Heart left ventricle (tissue), 16 donors: Measurements from ENCODE around the gene SORCS2. TPM values are rescaled to one million over a fixed set of nuclear protein-coding genes. Genes with fewer than 3 reads are reported as not detected.

Experiments used
- ATAC-seq, 4 donors: fragments of 200-7000 bp; cut with Tn5 transposase; one replicate each; pipeline ENCODE4 v1.9.1; 2020 to 2022; ENCODE audit warnings: moderate library complexity in 4 of 4, mild to moderate bottlenecking in 3 of 4, moderate number of reproducible peaks in 1 of 4
- DNase-seq, 5 donors: peaks; one replicate each; pipeline ENCODE4 v3.0.0-alpha.2; 2020
- H3K27ac ChIP-seq, 12 donors: fragments of 200-600 bp; sonication (generic) in 4 of 12; one replicate each; pipeline versions ENCODE4 v1.5.0 to v1.8.0; 2016 to 2022; ENCODE audit warnings: mild to moderate bottlenecking in 2 of 12
- H3K27me3 ChIP-seq, 9 donors: fragments of 200-600 bp; sonication (generic) in 2 of 9; one replicate each; pipeline versions ENCODE4 v1.5.1 to v1.8.0; 2016 to 2022; ENCODE audit warnings: mild to moderate bottlenecking in 3 of 9
- H3K36me3 ChIP-seq, 9 donors: fragments of 200-600 bp; sonication (generic) in 2 of 9; one replicate each; pipeline versions ENCODE4 v1.5.0 to v1.8.0; 2018 to 2022; ENCODE audit warnings: mild to moderate bottlenecking in 2 of 9
- H3K4me1 ChIP-seq, 12 donors: fragments of 200-600 bp; sonication (generic) in 4 of 12; one replicate each; pipeline versions ENCODE4 v1.5.0 to v1.8.0; 2016 to 2022; ENCODE audit warnings: mild to moderate bottlenecking in 3 of 12
- H3K4me3 ChIP-seq, 12 donors: fragments of 200-600 bp; sonication (generic) in 4 of 12; one replicate each; pipeline versions ENCODE4 v1.5.0 to v1.8.0; 2017 to 2022; ENCODE audit warnings: mild to moderate bottlenecking in 9 of 12, moderate library complexity in 4 of 12
- H3K9me3 ChIP-seq, 12 donors: fragments of 200-600 bp; sonication (generic) in 4 of 12; one replicate each; pipeline versions ENCODE4 v1.5.0 to v1.8.0; 2016 to 2022; ENCODE audit warnings: mild to moderate bottlenecking in 1 of 12
- POLR2A ChIP-seq, 2 donors: fragments of 450-650 bp; IDR thresholded peaks; one replicate each; pipeline ENCODE4 v1.6.1; 2017; ENCODE audit warnings: antibody characterized with exemption in 2 of 2, mild to moderate bottlenecking in 2 of 2, moderate library complexity in 2 of 2
- WGBS, 4 donors: extraction: QIAGEN DNeasy Blood & Tissue Kit in 2 of 4; methylation state at CpG; one replicate each; pipeline versions ENCODE4 v1.1.5 to v1.1.7; 2013 to 2018; 5-methylcytosine and 5-hydroxymethylcytosine counted together
- intact Hi-C, 10 donors: fragments of 100-400 bp; cut with DNase I; formaldehyde crosslinking; loops; one replicate each; pipeline versions ENCODE4 v1.11.1 to v1.14.2; 2022
- polyA plus RNA-seq, 2 donors: library from polyadenylated mRNA; stranded (reverse); fragments of 200-250 nt; gene quantifications; one replicate each; pipeline ENCODE4 v1.2.3, GENCODE V29; 2013
- total RNA-seq, 9 donors: library from RNA; depleted of rRNA in 2 of 9; stranded (reverse); fragments of >200 nt in 2 of 9; fragmentation: NEBNext Ultra II Directional in 3 of 9; extraction: Animal tissue kit (Norgen Biotek cat#: 25700) in 3 of 9; gene quantifications; one replicate each; pipeline versions ENCODE4 v1.1.0 to v1.2.4, GENCODE V29; 2016 to 2023
- TF ChIP-seq, protein P1 (sequence below), 12 donors: fragments of 200-600 bp; sonication (generic) in 4 of 12; IDR thresholded peaks; one replicate each; pipeline versions ENCODE4 v1.5.0 to v1.8.0; 2018 to 2022; ENCODE audit warnings: antibody characterized with exemption in 12 of 12, mild to moderate bottlenecking in 5 of 12
- donor health status: ischemic (EF 13 %, LVEDD 7.1; RV severe dilation, severe dysfunction).
- donor health status: healthy with polysubstance abuse.
- donor health status: DM: no; HTN: yes; CAD: no.
- donor health status: DM: no; HTN: no; CAD: no.
- donor health status: ischemic (EF 25% LVEDD 6.9; RV normal size, moderate dysfunction).
- donor health status: ischemic (EF 25% LVEDD 5.7; RV mildly dilated, moderate dysfunction).
- donor health status: healthy.
- donor health status: DM: yes; HTN: yes; CAD: no.
- donor health status: ischemic (EF 35%, LVEDD 5.7; RV mildly dilated, moderate dysfunction).
- donor health status: nonischemic (EF 11% LVEDD 7.7; RV severe dilation, severe dysfunction).
- donor health status: DM: yes; HTN: yes; CAD: no.
- donor health status: PGD.
- donor health status: ischemic (EF 29% LVEDD 5.4; RV normal size, mild dysfunction).
- donor health status: nonischemic (EF 23%, LVEDD 6.1; RV moderate dilation, normal function).

SORCS2 gene
- total and polyA plus RNA-seq, 11 donors, result 0.28 to 5.5 (median 2.4) TPM

- intact Hi-C loops, result loop anchor here in 2 of 10 donors (10.0 kb wide), 2 partner anchors 140 to 270 kb away; partner anchors contain the start of gene SORCS2 (in 1 of the 2)
- no peak for ATAC-seq
- no peaks in the 10 kb centered on the region for H3K36me3 ChIP-seq
- no peak for DNase-seq
- no peak overlapping the region for H3K4me3 ChIP-seq
- H3K9me3 ChIP-seq, result peaks cover 0 to 15% (median 0%) of the 10 kb centered on the region in 12 donors
- H3K27me3 ChIP-seq, result peaks cover 0 to 7% (median 0%) of the 10 kb centered on the region in 9 donors
- no peak overlapping the region for H3K27ac ChIP-seq
- WGBS, 4 donors, result 87 to 94% (median 90%) methylated on average over 9 of the region's 9 CpGs
- peaks cover 0 to 11% (median 0%) of the 10 kb centered on the region in 12 donors for H3K4me1 ChIP-seq
- TF ChIP-seq, protein P1, sequence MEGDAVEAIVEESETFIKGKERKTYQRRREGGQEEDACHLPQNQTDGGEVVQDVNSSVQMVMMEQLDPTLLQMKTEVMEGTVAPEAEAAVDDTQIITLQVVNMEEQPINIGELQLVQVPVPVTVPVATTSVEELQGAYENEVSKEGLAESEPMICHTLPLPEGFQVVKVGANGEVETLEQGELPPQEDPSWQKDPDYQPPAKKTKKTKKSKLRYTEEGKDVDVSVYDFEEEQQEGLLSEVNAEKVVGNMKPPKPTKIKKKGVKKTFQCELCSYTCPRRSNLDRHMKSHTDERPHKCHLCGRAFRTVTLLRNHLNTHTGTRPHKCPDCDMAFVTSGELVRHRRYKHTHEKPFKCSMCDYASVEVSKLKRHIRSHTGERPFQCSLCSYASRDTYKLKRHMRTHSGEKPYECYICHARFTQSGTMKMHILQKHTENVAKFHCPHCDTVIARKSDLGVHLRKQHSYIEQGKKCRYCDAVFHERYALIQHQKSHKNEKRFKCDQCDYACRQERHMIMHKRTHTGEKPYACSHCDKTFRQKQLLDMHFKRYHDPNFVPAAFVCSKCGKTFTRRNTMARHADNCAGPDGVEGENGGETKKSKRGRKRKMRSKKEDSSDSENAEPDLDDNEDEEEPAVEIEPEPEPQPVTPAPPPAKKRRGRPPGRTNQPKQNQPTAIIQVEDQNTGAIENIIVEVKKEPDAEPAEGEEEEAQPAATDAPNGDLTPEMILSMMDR (IDR thresholded peaks at IDR 0.05), result no peak
- no peak for TF ChIP-seq POLR2A (IDR thresholded peaks at IDR 0.05)
These were observed 272.7 kb downstream of the SORCS2 start for GRCh38 chr4:7465017-7465416.

DNA sequence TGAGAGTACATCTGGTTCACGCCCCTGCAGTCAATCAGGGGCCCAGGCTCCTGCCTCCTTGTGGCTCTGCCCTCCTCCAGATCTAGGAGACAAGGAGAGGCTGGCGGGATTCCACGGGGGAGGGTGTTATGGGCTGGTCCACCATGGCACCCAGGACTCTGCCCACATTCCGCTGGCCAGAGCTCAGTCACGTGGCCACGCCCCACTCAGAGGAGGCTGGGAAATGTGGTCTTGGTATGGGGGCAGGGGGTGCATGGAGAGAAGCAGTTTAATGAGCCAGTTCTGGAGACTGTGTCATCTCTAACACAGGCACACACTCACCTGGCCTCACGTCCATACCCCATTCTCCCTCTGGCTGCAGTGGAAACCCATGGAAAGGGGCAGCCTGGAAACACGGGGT lies 273.9 kb downstream of the SORCS2 start:
- Histone ChIP-seq H3K36me3 (no peaks in the 10 kb centered on the region), H3K27ac (no peak overlapping the region), H3K4me1 (peaks cover 0 to 11% (median 0%) of the 10 kb centered on the region in 12 donors), H3K27me3 (peaks cover 0 to 7% (median 0%) of the 10 kb centered on the region in 9 donors), H3K4me3 (no peak overlapping the region), H3K9me3 (peaks cover 0 to 15% (median 0%) of the 10 kb centered on the region in 12 donors)
- ATAC-seq (no peak), DNase-seq (no peak)
- WGBS, 4 donors, result 82 to 97% (median 86%) methylated on average over 5 to 8 of the region's 8 CpGs
- intact Hi-C loops, result loop anchor here in 2 of 10 donors (10.0 kb wide), 2 partner anchors 141 to 271 kb away; partner anchors contain the start of gene SORCS2 (in 1 of the 2)
- no peak for TF ChIP-seq POLR2A (IDR thresholded peaks at IDR 0.05)
- TF ChIP-seq, protein P1 (IDR thresholded peaks at IDR 0.05), result no peak

DNA sequence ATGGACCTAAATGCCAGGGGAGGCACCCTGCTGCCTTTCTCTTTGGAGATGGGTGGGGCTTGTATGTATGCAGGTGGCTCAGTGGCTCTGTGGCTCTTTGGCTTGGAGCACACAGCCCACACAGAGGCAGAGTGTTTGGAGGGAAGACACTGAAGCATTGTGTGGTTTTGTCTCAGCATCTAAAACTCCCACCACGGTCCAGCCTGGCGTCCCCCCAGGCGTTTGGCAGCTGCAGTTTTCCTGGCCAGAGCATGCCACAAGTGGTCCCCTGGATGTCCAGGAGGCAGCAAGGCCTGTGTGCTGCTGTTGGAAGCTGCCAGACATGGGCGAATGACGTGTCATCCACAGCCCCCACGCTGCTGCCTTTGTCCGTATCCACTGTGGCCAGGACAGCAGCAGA lies 274.6 kb downstream of the SORCS2 start:
- Histone ChIP-seq H3K27me3 (peaks cover 0 to 2% (median 0%) of the 10 kb centered on the region in 9 donors), H3K4me1 (peaks cover 0 to 11% (median 0%) of the 10 kb centered on the region in 12 donors), H3K36me3 (no peaks in the 10 kb centered on the region), H3K27ac (no peak overlapping the region), H3K9me3 (peaks cover 0 to 15% (median 0%) of the 10 kb centered on the region in 12 donors), H3K4me3 (no peak overlapping the region)
- ATAC-seq, result no peak
- TF ChIP-seq POLR2A (IDR thresholded peaks at IDR 0.05), result no peak
- TF ChIP-seq, protein P1 (IDR thresholded peaks at IDR 0.05), result no peak
- intact Hi-C loops, result loop anchor here in 2 of 10 donors (10.0 kb wide), 2 partner anchors 142 to 272 kb away; partner anchors contain the start of gene SORCS2 (in 1 of the 2)
- 83 to 90% (median 87%) methylated on average over 5 to 7 of the region's 7 CpGs for WGBS, 4 donors
- DNase-seq, result no peak

DNA sequence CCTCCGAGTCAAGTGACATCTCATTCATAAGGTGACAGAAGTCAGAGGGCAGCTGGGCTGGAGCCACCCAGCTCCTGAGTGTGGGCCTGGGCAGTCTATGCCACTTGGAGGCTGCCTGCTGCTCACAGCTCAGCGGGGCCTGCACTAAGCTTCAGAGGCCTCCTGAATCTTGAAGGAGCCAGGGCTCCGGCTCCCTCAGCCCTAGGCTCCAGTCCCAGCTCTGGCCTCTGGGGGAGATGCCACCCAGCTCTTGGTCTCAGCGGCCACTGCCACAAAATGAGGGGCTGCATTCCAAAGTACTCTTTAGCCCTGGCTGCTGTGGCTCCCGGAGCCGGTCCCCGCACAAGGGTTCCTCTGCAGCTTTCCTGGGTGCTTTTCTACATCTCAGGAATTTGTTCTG lies 275.1 kb downstream of the SORCS2 start:
- Histone ChIP-seq H3K27me3 (peaks cover 0 to 8% (median 0%) of the 10 kb centered on the region in 9 donors), H3K4me1 (peaks cover 0 to 8% (median 0%) of the 10 kb centered on the region in 12 donors), H3K27ac (no peak overlapping the region), H3K4me3 (no peak overlapping the region), H3K9me3 (peaks cover 0 to 15% (median 0%) of the 10 kb centered on the region in 12 donors), H3K36me3 (no peaks in the 10 kb centered on the region)
- TF ChIP-seq, protein P1 (IDR thresholded peaks at IDR 0.05), result no peak
- no peak for TF ChIP-seq POLR2A (IDR thresholded peaks at IDR 0.05)
- no peak for ATAC-seq
- intact Hi-C loops, result loop anchor here in 2 of 10 donors (10.0 kb wide), 2 partner anchors 143 to 273 kb away; partner anchors contain the start of gene SORCS2 (in 1 of the 2)
- WGBS, 4 donors, result 74 to 87% (median 85%) methylated on average over 5 to 7 of the region's 7 CpGs
- no peak for DNase-seq
